Measurements from ENCODE around the gene PRUNE2. TPM values are rescaled to one million over a fixed set of nuclear protein-coding genes. Genes with fewer than 3 reads are reported as not detected.

The PRUNE2 gene
- total and polyA plus RNA-seq, 2 of the 13 experiments (the other 11 are each of a cell fraction or from before 2014, with no cell fraction given) = 0.02 TPM; not detected in 1

DNA sequence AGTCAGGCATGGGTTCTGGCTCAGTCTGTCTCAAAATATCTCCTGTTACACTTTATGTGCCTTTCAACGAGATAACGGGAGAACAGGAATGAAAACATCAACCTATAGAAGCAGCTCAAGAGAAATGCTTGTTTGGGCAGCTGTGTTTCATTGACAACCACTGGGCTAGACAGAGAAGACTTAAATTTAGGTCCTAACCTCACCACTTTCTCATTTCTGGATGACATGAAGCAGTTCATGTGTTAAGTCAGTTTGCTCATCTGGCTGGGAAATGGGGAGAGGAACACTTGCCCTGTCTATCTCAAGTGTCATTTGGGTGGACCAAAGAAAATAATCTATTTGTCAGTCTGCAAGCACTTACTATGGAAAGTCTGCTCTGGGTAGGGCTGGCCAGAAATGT, 208.4 kb downstream of the PRUNE2 start:
- peaks cover 0 to under 1% of the 10 kb centered on the region in 2 experiments; a peak in 2 of 5 replicates for H3K27me3 ChIP-seq (ENCODE audit: control insufficient read depth in 1 of 2, insufficient read depth in 2 of 2, low read length in 2 of 2)
- intact Hi-C loops (cut with micrococcal nuclease; ENCODE audit: unreplicated experiment) = no loop called here
- no peak overlapping the region for H3K9ac ChIP-seq (ENCODE audit: insufficient read depth, low read depth, low read length)
- no peak for TF ChIP-seq SUZ12 (IDR thresholded peaks at IDR 0.05; ENCODE audit: low read depth, low read length)
- no peak for TF ChIP-seq CHCHD3 (CRISPR knock-in tag; IDR thresholded peaks at IDR 0.05)
- TF ChIP-seq ZNF775 (CRISPR knock-in tag; IDR thresholded peaks at IDR 0.05; ENCODE audit: borderline replicate concordance) = no peak
- no peak for TF ChIP-seq ZNF230 (CRISPR knock-in tag; IDR thresholded peaks at IDR 0.05)
- TF ChIP-seq ZNF652 (CRISPR knock-in tag; IDR thresholded peaks at IDR 0.05; ENCODE audit: borderline replicate concordance, low read depth) = no peak
- TF ChIP-seq ZNF503 (CRISPR knock-in tag; IDR thresholded peaks at IDR 0.05) = no peak
- TF ChIP-seq, protein P1, sequence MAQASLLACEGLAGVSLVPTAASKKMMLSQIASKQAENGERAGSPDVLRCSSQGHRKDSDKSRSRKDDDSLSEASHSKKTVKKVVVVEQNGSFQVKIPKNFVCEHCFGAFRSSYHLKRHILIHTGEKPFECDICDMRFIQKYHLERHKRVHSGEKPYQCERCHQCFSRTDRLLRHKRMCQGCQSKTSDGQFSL (CRISPR knock-in tag; IDR thresholded peaks at IDR 0.05) = no peak
- TF ChIP-seq ZIK1 (CRISPR knock-in tag; IDR thresholded peaks at IDR 0.05; ENCODE audit: borderline replicate concordance, low read depth) = no peak
- TF ChIP-seq MLXIP (CRISPR knock-in tag; IDR thresholded peaks at IDR 0.05; ENCODE audit: borderline replicate concordance) = no peak
- TF ChIP-seq NPAS2 (CRISPR knock-in tag; IDR thresholded peaks at IDR 0.05; ENCODE audit: borderline replicate concordance) = no peak
- TF ChIP-seq PRPF4 (IDR thresholded peaks at IDR 0.05; ENCODE audit: low read depth, low read length, poor library complexity, severe bottlenecking) = no peak
- TF ChIP-seq THYN1 (CRISPR knock-in tag; IDR thresholded peaks at IDR 0.05; ENCODE audit: borderline replicate concordance, low read depth) = no peak
- TF ChIP-seq ZNF670 (CRISPR knock-in tag; IDR thresholded peaks at IDR 0.05; ENCODE audit: borderline replicate concordance) = no peak
- TF ChIP-seq ZNF337 (CRISPR knock-in tag; IDR thresholded peaks at IDR 0.05; ENCODE audit: borderline replicate concordance, low read depth) = no peak
- no peak for TF ChIP-seq MXI1 (IDR thresholded peaks at IDR 0.05; ENCODE audit: borderline replicate concordance, low read depth, low read length)
- TF ChIP-seq NCOR1 (IDR thresholded peaks at IDR 0.05; ENCODE audit: borderline replicate concordance, low read length) = no peak
- H3K27ac ChIP-seq (ENCODE audit: extremely low read length, insufficient read depth, low read length) = no peak overlapping the region
- DNase-seq (ENCODE audit: low spot score) (no peak), ATAC-seq (no peak), FAIRE-seq (no peak)
- H4K20me1 ChIP-seq (ENCODE audit: insufficient read depth, low read length) = no peaks in the 10 kb centered on the region
- H2AFZ ChIP-seq (ENCODE audit: low read length) = no peak overlapping the region
- ChIA-PET POLR2A (no interaction called here), CTCF (ENCODE audit: low intra/inter-chr PET ratio, low total read pairs) (no interaction called here)
- H3K4me3 ChIP-seq (replicated peaks in 1 of 3; ENCODE audit: insufficient read depth in 1 of 3, low read depth in 2 of 3, low read length in 3 of 3) = no peak overlapping the region
- no peak overlapping the region for H3K4me2 ChIP-seq (ENCODE audit: low read depth, low read length)
- WGBS (ENCODE audit: low lambda C conversion rate) = 63% methylated on average over 2 of the region's 2 CpGs
- no peaks in the 10 kb centered on the region for H3K9me3 ChIP-seq (ENCODE audit: low read length)
- in situ Hi-C loops (cut with HindIII; ENCODE audit: extremely low pct_ligation_motif_present, low pct_unique_long_range_greater_than_20kb) = no loop called here
- BruUV-seq (replicated peaks) = no TSS peak
- no peaks in the 10 kb centered on the region for H3K36me3 ChIP-seq (replicated peaks in 1 of 2; ENCODE audit: control insufficient read depth in 1 of 2, insufficient read depth in 2 of 2, low read length in 2 of 2)
- no peaks in the 10 kb centered on the region for H3K4me1 ChIP-seq (ENCODE audit: insufficient read depth, low read length)
- no peaks in the 10 kb centered on the region for H3K79me2 ChIP-seq (ENCODE audit: insufficient read depth, low read length)

Data from HepG2 (cell line).